Hepatic stellate cell (primary cell): Measurements from ENCODE around the gene TMEM129.

ENCODE experiments used
- DNase-seq: peaks from one replicate; pipeline ENCODE4 v3.0.0; 2011; ENCODE audit warnings: low spot score

The TMEM129 gene, protein sequence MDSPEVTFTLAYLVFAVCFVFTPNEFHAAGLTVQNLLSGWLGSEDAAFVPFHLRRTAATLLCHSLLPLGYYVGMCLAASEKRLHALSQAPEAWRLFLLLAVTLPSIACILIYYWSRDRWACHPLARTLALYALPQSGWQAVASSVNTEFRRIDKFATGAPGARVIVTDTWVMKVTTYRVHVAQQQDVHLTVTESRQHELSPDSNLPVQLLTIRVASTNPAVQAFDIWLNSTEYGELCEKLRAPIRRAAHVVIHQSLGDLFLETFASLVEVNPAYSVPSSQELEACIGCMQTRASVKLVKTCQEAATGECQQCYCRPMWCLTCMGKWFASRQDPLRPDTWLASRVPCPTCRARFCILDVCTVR

DNA sequence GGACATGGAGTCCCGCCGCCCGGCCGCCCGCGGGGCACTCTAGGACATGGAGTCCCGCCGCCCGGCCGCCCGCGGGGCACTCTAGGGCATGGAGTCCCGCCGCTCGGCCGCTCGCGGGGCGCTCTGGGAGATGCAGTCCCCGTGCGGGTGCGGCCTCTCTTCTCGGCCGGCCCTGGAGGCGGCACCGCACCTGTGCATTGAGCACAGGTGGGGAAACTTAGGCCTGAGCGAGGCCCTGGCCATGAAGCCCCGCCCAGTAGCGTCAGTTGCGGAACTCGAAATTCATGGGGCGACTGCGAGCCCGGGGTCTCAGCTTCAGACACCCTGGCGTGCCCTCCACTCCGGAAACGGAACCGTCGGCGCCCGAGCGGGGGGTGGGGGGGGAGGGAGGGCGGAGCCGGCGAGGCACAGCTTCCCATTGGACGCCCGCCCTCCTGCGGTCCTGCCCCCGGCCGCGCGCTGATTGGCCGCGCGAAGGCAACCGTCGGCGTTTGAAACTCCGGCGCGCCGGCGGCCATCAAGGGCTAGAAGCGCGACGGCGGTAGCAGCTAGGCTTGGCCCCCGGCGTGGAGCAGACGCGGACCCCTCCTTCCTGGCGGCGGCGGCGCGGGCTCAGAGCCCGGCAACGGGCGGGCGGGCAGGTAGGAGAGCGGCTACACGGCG lies at the start of gene TMEM129, which contains the start of gene TACC3:
TMEM129 (minus strand) TSS at position 321 of the 663 bp plus-strand sequence. CDS start 486 bp downstream, outside the sequence.
TACC3 (plus strand) TSS at position 519 of the 663 bp plus-strand sequence. CDS start 1,901 bp downstream, outside the sequence.
- peak; percentile 99 for DNase-seq

DNA sequence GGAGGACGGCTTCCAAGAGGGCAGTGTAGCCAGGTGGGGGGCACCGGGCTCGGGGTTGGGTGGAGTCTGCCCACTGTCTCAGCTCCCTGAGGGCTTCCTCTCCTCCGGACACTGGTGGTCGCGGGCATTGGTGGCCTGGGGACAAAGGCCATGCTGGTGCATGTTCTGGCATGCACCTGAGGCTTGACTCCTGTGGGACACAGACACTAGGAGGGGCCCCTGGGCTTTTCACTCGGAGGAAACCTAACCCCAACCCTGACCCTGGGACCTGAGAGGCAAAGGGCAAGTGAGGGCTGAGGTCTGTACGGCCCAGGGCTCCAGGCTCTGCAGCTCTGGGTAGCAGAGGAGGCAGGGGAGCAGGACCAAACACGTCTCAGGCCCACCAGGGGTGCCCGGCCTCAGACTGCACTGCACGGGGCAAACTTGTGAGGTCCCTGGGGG lies 49.7 kb upstream of the TMEM129 start:
- DNase-seq = no peak

DNA sequence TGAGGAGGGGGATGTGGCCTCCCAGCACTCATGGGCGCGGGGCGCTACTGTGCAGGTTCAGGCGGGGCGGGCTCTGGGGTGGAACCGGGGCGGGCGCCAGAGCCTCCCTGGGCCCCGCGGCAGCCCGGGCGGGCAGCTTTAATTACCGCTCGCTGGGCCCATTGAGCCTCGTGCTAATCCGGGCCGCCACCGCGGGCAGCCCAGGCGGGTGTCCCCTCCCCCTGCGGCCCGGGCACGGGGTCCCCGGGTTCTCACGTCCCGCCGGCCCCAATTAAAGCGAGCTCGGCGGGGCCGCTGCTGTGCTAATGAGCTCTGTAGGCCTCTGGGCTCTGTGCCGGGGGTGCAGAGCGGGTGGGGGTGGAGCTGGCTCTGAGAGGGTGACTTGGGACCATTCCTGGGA lies 49.1 kb upstream of the TMEM129 start:
- no peak for DNase-seq

DNA sequence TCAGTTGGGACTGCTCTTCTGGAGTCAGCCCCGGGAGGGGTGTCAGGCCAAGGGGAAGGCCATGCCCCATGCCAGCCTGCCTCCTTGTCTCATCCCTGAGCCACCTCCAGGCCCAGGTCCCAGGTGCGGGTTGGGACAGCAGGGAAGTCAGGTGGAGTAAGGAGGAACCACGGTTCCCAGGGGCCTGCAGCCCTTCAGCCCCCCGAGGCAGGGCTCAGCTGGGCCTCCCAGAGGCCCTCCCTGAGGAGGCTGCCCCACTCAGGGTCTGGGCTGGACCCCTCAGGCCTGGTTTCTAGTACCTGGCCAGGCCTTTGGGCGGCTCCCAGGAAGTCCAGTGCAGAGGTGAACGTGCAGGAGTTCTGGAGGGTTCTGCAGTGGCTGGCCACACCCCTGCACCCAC lies 48.6 kb upstream of the TMEM129 start:
- no peak for DNase-seq

DNA sequence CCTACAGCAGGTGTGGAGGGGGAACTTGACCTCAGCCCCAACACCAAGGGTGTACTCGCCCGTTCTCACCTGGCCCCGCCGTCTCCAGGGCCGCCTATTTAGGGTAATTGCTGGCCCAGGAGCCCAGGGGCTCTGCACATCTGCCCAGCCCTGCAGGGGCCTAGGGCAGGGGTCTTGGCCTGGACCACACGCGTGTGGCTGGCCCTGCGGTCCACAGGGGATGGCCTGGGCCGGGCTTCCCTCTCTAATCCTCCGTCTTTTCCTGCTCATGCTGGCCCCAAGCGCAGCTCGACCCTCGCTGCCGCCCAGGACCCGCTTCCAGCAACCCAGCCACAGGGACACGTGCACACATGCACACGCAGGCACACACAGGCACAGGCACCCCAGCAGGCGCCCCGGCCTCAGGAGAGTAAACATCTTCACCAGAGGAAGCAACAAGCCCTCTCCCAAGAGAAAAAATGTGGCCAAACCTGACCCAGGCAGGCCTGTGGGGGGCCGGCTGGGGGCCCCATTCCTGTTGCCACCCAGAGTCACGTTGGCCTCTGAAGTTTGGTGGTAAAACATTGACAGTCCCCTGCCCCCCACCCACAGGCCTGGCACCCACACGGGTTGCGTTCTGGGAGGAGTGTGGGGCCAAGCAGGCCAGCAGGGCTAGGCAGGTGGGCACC lies 47.4 kb upstream of the TMEM129 start:
- DNase-seq = no peak

DNA sequence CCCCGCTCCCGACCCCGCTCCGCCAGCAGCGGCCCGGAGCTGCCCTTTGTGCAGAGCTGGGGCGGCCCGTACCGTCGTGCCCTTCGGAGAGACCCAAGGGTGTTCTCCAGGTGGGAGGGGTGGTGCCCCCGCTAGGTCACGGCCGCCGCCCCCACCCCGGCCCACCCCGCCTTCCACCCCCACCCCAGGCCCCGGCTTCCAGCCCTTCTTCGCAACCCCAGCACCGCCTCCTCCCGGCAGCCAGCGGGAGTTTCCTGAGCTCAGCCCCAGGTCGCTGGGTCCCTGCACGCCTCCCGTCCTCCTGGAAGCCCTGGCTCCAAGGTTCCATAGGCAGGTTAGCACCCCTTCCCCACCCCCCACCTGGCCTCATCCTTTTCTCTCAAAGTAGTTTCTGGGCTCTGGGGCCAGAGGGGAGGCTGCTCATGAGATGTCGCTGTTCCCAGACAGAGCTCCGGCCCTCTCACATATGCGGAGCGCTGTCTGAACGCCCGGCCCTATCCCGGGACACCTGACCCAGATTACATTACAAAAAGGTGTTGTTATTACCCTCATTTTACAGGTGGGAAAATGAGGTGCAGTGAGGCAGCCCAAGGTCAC lies 46.7 kb upstream of the TMEM129 start:
- DNase-seq = peak; percentile 76

DNA sequence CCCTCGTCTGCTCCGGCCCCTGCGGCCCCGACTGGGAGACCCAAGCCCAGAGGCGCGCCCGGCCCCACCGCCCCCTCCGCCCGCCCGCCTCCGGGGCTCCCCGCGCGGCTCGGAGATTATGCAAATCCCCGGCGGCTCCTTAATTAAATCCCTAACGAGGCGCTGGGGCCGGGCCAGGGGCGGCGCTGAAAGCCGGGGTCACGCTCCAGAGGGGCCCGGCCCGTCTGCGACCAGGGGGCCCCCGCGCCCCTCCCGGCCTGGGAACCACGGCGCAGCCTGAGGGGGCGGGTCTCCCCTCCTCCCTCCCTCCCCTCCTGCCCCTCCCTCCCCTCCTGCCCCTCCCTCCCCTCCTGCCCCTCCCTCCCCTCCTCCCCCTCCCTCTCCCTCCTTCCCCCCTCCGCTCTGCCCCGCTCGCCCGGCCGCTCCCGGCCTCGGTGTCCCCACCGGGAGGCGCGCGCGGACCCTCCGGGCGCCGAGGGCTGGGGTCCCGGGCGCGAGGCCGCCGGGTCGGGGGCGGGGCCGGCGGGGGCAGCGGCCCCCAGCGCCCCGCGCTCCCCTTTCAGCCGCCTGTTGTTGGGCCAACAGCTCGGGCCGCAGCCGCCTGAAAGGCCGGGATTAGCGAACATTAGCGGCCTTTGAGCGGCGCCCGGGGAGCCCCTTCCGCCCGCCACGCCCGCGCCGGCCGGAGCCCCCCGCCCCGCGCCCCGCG lies 46.1 kb upstream of the TMEM129 start:
- no peak for DNase-seq

DNA sequence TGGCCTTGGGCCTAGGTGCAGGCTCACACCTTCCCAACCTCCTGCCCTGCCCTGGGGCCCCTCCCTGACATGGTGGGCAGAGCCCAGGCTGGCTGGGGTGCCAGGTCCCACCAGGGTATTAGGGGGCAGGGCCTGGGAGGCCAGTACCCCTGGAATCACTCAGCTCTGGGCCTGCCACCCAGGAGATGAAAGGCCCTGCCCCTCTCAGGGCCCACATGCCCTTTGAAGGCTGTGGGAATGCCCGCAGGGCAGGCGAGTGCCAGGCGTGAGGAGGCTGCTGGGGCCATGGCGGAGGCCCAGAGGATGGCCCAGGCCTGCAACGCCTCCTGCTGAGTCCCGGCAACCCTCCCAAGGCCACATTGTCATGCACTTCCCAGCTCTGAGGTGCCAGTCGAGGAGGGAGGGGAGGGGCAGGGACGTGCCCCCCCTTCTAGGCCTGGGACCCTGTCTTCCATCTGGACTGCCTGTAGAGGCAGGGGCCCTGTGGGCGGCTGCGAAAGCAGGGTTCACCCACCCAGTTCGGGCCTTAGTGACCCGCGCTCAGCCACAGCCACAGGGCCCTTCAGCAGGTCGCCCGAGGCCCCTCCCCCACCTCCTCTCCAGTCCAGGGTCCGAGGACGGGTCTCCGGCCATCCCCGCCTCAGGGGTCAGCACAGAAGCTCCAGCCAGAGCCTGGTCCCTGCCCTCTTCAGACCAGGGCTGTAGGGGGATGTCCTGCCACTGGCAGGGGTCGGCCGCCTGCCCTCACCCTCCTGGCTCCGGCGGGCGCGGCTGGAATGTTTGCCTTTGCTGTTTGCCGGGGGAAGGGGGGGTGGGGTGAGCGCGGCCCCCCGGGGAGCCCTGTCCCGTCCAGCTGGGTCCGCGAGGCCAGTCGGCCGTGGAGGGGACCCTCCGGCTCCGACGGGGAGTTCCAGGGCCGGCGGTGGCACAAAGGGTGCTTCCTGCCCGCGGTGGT lies 45.3 kb upstream of the TMEM129 start:
- DNase-seq = no peak

DNA sequence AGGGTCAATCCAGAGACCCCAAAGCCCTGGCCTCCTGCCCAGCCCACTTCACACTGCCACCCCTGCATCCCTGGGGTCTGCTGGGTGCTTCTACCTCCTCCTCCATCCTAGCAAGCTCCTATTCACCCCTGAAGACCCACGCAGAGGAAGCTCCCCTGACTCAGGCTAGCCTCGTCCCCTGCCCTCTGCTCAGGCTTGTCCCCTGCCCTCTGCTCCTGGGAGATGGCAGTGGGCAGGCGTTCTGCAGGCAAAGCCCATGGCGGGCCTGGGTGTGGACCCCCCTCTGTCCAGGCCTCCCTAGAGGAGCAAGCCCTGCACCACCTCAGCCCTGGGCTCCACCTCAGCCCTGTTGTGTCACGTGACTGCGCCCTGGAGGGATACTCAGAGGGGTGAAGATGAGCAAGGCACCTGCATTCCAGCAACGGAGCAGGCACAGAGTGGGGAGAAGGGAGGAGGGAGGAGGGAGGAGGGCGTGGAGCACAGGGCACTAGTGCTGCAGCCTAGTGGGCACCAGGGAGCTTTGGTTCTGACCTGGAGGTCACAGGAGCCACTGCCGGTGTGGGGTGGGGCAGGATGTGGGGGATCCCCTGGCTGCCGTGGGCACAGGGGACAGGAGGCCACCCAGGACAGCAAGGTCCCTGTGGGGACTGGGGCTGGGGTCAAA lies 44.4 kb upstream of the TMEM129 start:
- no peak for DNase-seq

DNA sequence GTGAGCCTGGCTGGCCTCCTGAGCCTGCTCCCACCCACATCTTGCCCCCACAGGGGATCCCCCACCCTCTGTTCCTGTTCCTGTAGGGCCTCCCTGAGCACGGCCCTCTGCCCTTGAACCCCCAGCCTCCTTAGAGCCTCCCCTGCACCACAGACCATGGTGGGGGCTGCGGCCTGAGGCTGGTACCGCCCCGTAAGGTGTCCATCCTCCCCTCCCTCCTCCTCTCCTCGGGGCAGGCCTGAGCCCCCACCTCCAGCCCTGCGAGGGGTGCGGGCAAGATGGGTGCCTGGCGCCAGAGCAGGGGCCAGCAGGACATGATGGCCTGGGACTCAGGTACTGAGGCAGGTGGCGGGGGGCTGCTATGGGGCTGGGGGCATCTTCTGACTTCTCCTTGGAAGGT lies 43.5 kb upstream of the TMEM129 start:
- DNase-seq = no peak

DNA sequence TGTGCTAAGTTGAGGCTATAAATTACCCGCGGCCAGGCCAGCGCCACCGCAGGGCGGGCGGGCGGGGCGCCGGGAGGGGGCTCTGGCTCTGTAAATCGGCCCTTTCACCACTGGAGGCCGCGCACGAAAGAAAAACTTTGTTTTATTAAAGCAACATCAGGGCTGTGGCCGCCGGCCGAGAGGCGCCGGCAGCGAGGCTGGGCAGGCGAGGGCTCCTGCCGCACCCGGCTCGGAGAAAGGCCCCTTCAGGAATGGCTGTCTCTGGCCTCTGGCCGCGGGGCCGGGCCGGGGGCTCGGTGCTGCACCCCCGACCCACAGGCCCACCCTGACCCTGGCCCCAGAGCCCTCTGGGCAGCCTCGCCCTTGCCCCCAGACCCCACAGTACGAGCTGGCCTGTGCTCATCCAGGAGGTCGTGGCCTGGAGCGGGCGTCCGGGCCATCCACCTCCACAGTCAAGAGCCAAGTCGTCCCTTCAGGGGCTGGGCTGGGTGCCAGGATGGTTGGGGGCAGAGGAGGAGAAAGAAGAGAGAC lies 42.5 kb upstream of the TMEM129 start:
- DNase-seq = peak; percentile 89

DNA sequence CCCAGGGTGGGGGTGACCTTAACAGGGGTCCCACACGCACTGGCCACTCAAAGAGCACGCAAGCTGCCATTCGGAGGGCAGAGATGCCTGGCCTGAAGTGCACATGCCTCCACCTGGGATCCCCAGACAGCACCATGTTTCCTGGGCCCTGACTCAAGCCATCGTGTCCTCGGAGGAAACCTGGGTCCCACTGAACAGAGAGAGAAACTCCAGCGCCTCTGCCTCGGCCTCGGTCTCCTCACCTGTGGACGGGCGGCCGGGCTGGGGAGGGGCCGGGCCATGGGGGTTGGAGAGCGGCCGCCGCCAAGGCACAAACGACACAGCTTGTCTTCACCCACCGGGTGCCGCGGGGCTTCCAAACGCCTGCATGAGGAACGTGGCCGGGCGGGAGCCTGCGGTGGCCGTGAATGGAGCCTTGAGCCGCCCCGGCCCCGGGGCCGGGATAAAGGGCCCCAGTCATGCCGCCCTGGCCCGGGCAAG lies 42.0 kb upstream of the TMEM129 start:
- no peak for DNase-seq

DNA sequence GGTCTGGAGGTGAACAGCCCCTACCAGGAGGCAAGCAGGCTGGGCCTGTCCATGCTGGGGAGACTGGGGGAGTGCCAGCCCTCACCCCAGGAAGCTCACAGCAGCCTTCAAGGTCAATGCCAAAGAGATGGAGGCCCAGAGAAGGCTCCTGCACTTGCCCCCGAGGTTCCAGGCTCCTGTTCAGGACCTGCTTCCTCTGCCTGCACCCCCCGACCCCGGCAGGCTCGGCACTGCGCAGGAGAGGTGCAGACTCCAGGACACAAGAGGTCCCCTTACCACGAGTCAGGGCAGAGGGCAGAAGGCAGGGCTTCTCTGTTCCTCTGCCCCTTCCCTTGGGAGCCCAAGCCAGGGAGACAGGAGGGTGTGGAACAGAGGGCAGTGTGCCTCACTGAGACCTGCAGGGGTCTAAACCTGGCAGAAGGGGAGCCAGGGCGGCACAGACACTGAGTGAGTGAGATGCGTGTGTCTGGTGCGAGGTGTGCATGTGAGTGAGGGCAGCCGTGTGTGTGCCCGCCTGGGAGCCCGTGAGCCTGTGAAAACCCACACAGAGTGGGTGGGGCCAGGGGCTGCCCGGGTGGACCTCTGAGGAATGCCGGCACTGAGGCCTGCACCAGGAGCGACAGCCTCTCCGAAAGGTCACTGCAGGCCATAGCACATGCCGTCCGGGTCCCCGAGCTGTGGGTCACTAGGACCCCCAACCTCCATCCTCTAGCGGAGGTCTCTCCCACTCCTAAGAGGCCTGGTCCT lies 41.3 kb upstream of the TMEM129 start:
- no peak for DNase-seq

DNA sequence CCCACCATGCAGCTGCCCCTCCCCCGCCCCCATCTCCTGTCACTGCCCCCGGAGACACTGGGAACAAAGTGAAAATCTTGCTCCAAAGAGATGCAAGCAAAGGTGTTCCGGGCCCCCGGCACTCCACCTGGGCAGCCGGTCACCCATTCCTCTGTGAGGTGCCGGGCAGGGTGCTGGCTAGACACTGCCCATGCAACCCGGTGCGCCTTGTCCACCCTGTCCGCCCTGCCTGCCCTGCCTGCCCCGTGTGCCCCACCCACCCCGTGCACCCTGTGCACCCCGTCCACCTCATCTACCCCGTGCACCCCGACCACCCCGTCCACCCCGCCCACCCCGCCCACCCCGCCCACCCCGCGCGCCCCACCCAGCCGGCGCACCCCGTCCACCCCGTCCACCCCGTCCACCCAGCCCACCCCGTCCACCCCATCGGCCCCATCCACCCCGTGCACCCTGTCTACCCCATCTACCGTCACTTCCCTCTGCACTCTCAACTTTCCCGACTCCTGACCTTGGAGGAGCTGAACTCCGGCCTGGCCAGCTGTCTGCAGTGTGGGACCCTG lies 40.1 kb upstream of the TMEM129 start:
- no peak for DNase-seq

DNA sequence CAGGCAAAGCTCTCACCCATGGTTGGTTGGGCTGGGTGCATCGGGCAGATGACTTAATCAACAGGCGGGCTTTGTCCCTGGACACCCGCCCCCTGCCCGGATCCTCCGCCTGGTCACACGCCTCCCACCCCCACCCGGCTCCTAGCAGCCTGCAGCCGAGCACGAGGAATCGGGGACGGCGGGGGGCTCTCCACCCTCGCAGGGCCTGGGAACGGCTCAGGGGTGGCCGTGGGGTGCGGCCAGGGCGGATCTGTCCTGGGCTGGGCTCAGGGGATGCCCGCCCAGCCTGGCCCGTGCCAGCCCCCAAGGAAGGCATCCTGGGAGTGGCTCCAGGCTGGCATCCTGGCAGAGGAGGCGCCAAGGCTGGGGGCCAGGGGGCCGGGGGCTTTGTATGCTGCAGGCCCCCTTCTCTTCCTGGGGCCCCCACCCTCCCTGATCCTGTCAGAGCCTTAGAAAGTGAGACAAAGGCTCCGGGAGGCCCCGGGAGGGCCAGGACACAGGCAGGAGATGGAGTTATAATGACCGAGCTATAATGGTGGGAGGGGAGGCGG lies 39.5 kb upstream of the TMEM129 start:
- no peak for DNase-seq

DNA sequence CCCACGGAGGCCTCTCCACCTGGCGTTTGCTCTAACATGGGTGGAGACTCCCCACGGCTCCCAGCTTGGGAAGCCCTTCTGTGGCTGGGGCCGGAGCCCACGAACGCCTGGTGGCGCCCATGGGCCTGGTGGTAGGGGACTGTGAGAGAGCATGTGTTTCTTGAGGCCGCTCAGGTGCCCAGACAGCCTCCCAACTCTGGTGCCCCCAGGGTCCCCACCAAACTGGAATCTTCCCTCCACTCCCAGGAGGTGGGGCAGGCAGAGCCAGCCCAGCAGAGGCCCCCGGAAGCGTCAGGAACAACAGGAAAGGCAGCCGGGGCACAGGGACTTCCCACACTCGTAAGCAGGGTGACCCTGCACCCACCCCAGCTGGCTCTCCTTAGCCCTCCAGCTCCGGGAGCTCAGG lies 38.7 kb upstream of the TMEM129 start:
- no peak for DNase-seq

DNA sequence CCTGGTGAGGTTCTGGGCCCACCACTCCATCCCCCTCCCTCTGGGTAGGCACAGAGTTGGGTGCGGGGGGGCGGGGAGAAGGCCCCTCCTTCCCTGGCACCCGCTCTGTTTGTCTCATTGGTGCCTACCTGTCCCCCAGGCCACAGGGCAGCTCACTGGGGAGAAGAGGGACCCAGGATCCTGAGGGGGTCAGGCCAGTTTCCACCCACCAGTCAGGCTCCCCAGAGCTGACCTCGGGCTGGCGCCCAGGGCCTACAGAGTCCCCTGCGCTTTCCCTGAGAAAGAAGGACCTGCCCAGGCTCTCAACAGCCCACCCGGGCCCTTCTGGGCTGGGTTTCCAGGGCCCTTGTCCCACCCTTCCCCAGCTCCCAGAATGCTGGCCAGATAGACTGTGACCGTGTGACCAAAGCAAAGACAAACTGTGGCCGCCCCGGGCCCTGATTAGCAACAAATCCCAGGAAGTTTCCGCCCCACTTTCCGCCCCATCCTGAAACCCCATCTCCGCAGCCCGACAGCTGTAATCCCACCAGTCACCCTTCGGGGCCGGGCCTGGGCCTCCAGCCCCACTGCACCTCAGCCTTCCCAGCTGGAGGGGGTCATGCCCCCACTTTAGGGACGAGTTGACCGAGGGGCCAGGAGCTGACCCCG lies 38.2 kb upstream of the TMEM129 start:
- DNase-seq = no peak
